ENCODE data around the gene NPEPL1.

DNA sequence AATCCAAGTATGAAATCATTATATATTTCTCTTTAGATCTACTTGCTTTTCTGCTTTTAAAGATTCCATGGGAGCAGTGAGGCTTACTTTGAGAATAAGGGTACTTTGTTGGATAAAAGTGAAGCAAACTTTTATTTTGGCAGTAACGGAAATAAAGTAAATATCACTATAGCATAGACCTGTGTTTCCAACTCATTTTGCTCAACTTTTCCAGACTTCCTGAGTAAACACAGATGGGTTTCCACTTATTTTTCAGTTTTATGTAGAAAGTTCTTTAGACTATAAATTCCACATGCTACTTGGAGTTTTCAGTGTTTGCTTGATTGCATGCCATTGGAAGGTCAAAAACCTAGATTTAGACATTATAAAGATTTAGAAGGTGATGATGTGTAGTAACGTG, 35.3 kb upstream of the NPEPL1 start:
- TF ChIP-seq POLR2AphosphoS5 (IDR thresholded peaks at IDR 0.05): no peak
- TF ChIP-seq, protein P1, sequence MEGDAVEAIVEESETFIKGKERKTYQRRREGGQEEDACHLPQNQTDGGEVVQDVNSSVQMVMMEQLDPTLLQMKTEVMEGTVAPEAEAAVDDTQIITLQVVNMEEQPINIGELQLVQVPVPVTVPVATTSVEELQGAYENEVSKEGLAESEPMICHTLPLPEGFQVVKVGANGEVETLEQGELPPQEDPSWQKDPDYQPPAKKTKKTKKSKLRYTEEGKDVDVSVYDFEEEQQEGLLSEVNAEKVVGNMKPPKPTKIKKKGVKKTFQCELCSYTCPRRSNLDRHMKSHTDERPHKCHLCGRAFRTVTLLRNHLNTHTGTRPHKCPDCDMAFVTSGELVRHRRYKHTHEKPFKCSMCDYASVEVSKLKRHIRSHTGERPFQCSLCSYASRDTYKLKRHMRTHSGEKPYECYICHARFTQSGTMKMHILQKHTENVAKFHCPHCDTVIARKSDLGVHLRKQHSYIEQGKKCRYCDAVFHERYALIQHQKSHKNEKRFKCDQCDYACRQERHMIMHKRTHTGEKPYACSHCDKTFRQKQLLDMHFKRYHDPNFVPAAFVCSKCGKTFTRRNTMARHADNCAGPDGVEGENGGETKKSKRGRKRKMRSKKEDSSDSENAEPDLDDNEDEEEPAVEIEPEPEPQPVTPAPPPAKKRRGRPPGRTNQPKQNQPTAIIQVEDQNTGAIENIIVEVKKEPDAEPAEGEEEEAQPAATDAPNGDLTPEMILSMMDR (IDR thresholded peaks at IDR 0.05): no peak
